Measurements from ENCODE around the gene STT3B. TPM values are rescaled to one million over a fixed set of nuclear protein-coding genes. Genes with fewer than 3 reads are reported as not detected.
A peak's percentile ranks its signal among the peaks of the same experiment; 100 is the strongest.

STT3B gene
- total and polyA plus RNA-seq, 8 donors = 15.1 to 183 (median 49.1) TPM

GRCh38 chr3:31553258-31553657 lies 20.5 kb downstream of the STT3B start:
- intact Hi-C loops (cut with DNase I; ENCODE audit: low total_unique reads) = no loop called here
- H3K4me1 ChIP-seq = peaks cover 0 to 49% (median 25%) of the 10 kb centered on the region in 4 donors
- WGBS, 5 donors = 96 to 99% (median 98%) methylated on average over 3 of the region's 3 CpGs
- no peak overlapping the region for H3K4me3 ChIP-seq
- H3K27me3 ChIP-seq = no peaks in the 10 kb centered on the region
- no peak for DNase-seq
- no peak for TF ChIP-seq EP300 (IDR thresholded peaks at IDR 0.05)
- no peaks in the 10 kb centered on the region for H3K9me3 ChIP-seq
- no peak overlapping the region for H3K27ac ChIP-seq
- H3K36me3 ChIP-seq = no peaks in the 10 kb centered on the region

- no peaks in the 10 kb centered on the region for H3K27me3 ChIP-seq
- H3K36me3 ChIP-seq = no peaks in the 10 kb centered on the region
- no peaks in the 10 kb centered on the region for H3K9me3 ChIP-seq
- 22 to 49% (median 35%) methylated on average over 1 of the region's 1 CpG for WGBS, 5 donors
- DNase-seq = no peak
- no peak overlapping the region for H3K27ac ChIP-seq
- intact Hi-C loops (cut with DNase I; ENCODE audit: low total_unique reads) = no loop called here
- TF ChIP-seq POLR2A (IDR thresholded peaks at IDR 0.05) (no peak), EP300 (IDR thresholded peaks at IDR 0.05) (no peak), POLR2AphosphoS5 (IDR thresholded peaks at IDR 0.05) (no peak)
- TF ChIP-seq, protein P1, sequence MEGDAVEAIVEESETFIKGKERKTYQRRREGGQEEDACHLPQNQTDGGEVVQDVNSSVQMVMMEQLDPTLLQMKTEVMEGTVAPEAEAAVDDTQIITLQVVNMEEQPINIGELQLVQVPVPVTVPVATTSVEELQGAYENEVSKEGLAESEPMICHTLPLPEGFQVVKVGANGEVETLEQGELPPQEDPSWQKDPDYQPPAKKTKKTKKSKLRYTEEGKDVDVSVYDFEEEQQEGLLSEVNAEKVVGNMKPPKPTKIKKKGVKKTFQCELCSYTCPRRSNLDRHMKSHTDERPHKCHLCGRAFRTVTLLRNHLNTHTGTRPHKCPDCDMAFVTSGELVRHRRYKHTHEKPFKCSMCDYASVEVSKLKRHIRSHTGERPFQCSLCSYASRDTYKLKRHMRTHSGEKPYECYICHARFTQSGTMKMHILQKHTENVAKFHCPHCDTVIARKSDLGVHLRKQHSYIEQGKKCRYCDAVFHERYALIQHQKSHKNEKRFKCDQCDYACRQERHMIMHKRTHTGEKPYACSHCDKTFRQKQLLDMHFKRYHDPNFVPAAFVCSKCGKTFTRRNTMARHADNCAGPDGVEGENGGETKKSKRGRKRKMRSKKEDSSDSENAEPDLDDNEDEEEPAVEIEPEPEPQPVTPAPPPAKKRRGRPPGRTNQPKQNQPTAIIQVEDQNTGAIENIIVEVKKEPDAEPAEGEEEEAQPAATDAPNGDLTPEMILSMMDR (IDR thresholded peaks at IDR 0.05) = no peak
- no peak overlapping the region for H3K4me3 ChIP-seq
- peaks cover 0 to 30% (median 15%) of the 10 kb centered on the region in 4 donors for H3K4me1 ChIP-seq
Observed at GRCh38 chr3:31555204-31555603, 22.5 kb downstream of the STT3B start.

DNA sequence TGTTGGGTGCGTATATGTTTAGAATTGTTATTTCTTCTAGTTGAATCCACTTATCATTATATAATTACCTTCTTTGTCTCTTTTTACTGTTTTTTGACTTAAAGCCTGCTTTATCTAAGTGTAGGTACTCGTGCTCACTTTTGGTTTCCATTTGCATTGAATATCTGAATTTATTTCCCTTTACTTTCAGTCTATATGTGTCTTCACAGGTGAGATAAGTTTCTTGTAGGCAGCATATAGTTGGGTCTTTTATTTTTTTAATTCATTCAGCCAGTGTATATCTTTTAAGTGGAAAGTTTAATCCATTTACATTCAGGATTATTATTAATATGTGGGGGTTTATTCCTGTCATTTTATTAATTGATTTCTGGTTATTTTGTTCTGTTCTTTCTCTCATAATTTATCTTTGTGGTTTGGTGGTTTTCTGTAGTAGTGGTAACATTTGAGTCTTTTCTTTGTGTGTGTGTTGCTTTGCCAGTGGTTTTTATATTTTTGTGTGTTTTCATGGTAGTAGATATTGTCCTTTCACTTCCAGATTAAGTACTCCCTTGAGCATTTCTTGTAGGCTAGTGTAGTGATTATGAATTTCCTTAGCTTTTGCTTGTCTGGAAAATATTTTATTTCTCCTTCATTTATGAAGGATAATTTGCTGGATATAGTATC lies 27.3 kb downstream of the STT3B start:
- no peak for TF ChIP-seq POLR2A (IDR thresholded peaks at IDR 0.05)
- TF ChIP-seq, protein P1 (IDR thresholded peaks at IDR 0.05) = no peak
- Histone ChIP-seq H3K27me3 (no peaks in the 10 kb centered on the region), H3K27ac (no peak overlapping the region), H3K4me3 (no peak overlapping the region), H3K9me3 (peaks cover 0 to 4% (median 0%) of the 10 kb centered on the region in 4 donors), H3K36me3 (no peaks in the 10 kb centered on the region), H3K4me1 (peaks cover 14 to 40% (median 31%) of the 10 kb centered on the region in 4 donors)
- 85 to 92% (median 88%) methylated on average over 2 of the region's 2 CpGs for WGBS, 5 donors
- intact Hi-C loops (cut with DNase I; ENCODE audit: low total_unique reads) = no loop called here
- DNase-seq = no peak

- DNase-seq = no peak
- Histone ChIP-seq H3K36me3 (no peaks in the 10 kb centered on the region), H3K4me1 (peaks cover 14 to 52% (median 42%) of the 10 kb centered on the region in 4 donors), H3K27ac (no peak overlapping the region), H3K27me3 (no peaks in the 10 kb centered on the region), H3K9me3 (peaks cover 0 to 4% (median 0%) of the 10 kb centered on the region in 4 donors), H3K4me3 (no peak overlapping the region)
- TF ChIP-seq, protein P1 (IDR thresholded peaks at IDR 0.05) = no peak
- TF ChIP-seq POLR2AphosphoS5 (IDR thresholded peaks at IDR 0.05) = no peak
- no peak for TF ChIP-seq POLR2A (IDR thresholded peaks at IDR 0.05)
- no peak for TF ChIP-seq EP300 (IDR thresholded peaks at IDR 0.05)
- WGBS, 5 donors = 70 to 91% (median 84%) methylated on average over 3 to 5 of the region's 5 CpGs
- intact Hi-C loops (cut with DNase I; ENCODE audit: low total_unique reads) = no loop called here
Observed at GRCh38 chr3:31561891-31562290, 29.2 kb downstream of the STT3B start.

DNA sequence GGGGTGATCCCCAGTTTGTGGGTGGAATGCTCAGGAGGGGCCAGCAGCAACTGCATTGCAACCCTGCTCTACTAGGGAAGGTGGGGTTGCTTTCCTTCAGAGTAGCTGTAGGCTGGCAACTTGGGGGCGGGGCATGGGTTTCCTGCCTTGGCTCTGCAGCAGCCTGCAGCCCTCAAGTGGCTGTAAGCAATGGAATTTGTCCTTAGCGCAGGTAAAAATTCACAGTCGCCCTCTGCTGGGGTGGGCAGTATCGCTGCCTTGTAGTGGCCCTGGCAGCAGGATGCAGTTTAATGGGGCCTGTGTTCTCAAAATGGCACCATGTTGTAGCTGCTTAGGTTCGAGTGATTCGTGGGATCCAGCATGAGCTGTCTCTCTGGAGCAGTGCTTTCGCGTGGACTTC lies 29.8 kb downstream of the STT3B start:
- Histone ChIP-seq H3K4me3 (no peak overlapping the region), H3K36me3 (no peaks in the 10 kb centered on the region), H3K9me3 (peaks cover 0 to 4% (median 0%) of the 10 kb centered on the region in 4 donors), H3K27ac (no peak overlapping the region), H3K4me1 (peaks cover 14 to 57% (median 45%) of the 10 kb centered on the region in 4 donors), H3K27me3 (no peaks in the 10 kb centered on the region)
- intact Hi-C loops (cut with DNase I; ENCODE audit: low total_unique reads) = no loop called here
- peak in 1 of 2 donors; percentile 22 for DNase-seq
- TF ChIP-seq POLR2AphosphoS5 (IDR thresholded peaks at IDR 0.05) (no peak), EP300 (IDR thresholded peaks at IDR 0.05) (no peak), POLR2A (IDR thresholded peaks at IDR 0.05) (no peak)
- TF ChIP-seq, protein P1 (IDR thresholded peaks at IDR 0.05) = no peak
- WGBS, 5 donors = 86 to 89% (median 88%) methylated on average over 8 of the region's 8 CpGs

Measured in stomach (tissue), 9 donors.